GM10847 (cell line): ENCODE results near the gene ACTL8.

Source experiments
- POLR2A ChIP-seq: IDR thresholded peaks from 2 replicates; pipeline ENCODE4 v1.6.1; 2011; ENCODE audit not compliant: insufficient read length; ENCODE audit errors: extremely low read depth

The ACTL8 gene

DNA sequence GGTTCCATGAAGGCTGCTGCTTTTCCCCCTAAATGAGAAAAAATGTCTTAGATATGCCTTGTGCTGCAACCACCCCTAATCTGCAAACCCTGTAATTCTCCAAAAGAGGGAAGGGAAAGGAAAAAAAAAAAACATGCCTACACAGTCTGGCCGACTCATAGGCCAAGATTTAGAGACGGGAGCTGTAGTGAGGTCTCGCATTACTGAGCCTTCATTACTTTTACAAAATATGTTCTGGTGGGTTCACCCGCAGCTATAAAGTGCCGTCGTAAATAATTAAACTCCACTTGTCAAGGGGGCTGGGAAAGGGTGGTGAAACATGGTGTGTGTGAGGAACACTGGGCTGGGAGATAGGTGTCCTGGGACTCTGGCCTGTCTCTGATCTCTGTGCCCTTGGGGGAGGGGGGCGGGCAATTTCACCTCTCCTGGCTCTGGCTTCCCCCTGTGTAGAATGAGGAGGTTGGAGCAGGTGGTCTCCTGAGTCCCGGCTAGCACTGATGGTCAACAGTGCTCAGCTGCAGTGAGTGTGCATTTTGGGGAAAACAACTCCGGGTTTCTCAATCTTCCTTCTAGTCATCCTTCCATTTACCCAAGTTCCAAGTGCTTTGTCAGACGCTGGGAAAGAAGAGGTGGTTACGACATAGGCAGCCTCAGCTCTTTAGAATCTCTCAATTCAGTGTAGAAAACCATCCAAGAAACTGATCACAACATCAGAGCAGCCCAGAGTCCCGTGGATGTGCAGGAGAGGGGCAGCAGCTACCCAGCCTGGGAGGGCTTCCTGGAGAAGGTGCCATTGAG is 82.3 kb downstream of the ACTL8 start:
- TF ChIP-seq POLR2A = no peak

- TF ChIP-seq POLR2A = no peak
These were observed 84.6 kb downstream of the ACTL8 start for GRCh38 chr1:17839641-17840196.

DNA sequence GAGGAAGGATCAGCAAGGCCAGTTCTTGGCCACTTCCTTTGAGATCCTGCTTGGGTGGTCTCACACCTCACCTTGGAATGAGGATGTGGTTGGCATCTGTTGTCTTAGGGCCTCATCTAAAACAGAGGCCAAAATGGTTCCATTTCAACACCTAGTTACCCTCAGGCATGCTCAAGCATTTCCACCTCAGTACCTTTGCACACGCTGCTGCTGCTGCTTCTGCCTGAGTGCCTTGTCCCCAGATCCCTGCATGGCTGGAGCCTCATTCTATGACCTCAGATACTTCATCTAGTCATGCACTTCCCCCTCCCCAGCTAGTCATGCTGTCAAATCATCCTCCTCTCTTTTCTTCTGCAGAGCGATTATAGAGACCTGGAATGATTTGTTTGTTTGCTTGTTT is 86.8 kb downstream of the ACTL8 start:
- TF ChIP-seq POLR2A = no peak

DNA sequence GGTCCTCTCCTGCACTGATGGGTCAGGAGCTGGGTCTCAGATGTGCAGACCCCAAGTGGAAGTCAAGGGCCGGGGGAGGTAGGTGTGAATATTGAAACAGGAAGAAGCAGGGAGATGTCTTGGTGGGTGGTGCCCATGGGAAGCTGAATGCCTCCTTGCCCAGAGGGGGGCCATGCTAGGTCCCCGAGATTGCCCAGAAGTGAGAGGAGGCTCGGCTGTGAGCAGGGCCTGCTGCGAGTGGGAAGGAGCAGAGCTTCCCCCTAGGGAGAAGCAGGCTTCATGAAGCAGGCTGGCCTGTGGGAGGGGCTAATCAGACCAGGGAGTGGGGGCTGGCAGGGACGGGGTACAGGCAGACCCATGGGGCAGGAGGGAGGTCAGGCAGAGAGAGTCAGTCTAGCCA is 87.6 kb downstream of the ACTL8 start:
- no peak for TF ChIP-seq POLR2A

- TF ChIP-seq POLR2A = no peak
These were observed 89.2 kb downstream of the ACTL8 start for GRCh38 chr1:17844185-17844826.

- no peak for TF ChIP-seq POLR2A
These were observed 90.5 kb downstream of the ACTL8 start for GRCh38 chr1:17845583-17845982.

- TF ChIP-seq POLR2A = no peak
These were observed 91.2 kb downstream of the ACTL8 start for GRCh38 chr1:17846341-17846740.

GRCh38 chr1:17847111-17847510 is 92.0 kb downstream of the ACTL8 start:
- no peak for TF ChIP-seq POLR2A

GRCh38 chr1:17849216-17849615 is 94.1 kb downstream of the ACTL8 start:
- no peak for TF ChIP-seq POLR2A

DNA sequence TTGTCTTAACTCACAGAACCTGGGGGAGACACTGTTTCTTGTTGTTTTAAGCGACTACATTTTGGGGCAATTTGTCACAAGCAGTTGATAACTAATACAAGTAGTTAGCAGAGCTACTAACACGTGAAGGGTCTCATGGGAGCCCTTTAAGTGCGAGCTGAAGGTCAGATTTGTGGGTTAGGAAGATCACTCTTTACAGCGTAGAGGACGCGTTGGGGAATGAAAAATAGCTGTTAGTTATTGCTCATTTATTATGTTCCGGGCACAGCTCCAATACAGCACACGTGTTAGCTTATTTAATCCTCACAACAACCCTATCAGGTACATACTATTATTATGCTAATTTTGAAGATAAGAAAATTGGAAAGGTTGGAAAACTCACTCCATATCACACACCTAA is 95.9 kb downstream of the ACTL8 start:
- TF ChIP-seq POLR2A = no peak

DNA sequence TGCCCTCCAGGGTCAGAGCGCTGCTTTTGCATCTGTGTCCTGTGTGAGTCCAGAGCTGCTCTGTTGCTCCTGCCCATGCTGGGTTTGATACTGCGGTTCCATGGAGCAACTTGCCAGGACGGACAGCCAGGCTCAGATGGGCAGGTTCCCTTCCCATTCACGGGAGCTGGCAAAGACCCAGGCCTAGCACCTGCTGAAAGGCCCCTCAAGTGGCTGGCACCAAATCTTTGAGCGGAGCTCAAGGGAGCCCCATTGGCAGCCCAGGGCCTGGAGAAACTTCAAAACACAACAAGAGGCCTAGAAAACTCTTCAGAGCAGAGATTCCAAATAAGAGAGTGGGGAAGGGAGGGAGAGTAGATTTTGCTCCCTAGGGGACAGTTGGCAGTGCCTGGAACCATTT is 97.2 kb downstream of the ACTL8 start:
- no peak for TF ChIP-seq POLR2A

DNA sequence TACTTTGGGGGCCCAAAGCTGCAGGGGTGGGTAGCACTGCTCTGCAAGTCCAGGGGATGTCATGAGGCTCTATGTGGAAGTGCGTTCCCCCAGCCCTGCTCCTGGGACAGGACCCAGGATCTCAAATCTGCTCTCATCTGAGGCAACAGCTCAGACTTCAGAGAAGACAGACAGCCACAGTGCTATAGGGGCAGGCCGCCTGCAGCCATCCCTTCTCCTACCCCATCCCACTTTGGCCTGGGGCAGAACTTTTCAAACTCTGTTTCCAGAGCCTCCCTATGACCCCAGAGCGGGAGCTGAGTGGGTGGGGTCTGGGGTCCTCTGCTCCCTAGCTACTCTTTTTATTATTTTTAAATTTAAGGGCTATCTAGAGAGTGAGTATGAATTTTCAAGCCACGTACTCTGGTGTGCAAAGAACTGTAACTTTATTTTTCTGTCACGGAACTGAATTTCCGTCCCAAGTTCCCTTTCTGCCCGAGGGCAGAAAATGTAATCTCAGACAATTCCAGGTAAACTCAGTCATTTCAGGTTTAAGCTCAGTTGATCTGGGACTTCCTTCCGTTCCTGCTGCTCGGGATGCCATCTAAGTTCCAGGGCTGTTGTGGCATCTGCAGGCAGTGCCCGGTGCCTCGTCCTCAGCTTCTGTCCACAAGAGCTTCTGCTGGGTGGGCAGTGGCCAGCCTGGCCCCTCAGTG is 98.3 kb downstream of the ACTL8 start:
- TF ChIP-seq POLR2A = no peak

- TF ChIP-seq POLR2A = no peak
These were observed 101.5 kb downstream of the ACTL8 start for GRCh38 chr1:17856496-17857108.

DNA sequence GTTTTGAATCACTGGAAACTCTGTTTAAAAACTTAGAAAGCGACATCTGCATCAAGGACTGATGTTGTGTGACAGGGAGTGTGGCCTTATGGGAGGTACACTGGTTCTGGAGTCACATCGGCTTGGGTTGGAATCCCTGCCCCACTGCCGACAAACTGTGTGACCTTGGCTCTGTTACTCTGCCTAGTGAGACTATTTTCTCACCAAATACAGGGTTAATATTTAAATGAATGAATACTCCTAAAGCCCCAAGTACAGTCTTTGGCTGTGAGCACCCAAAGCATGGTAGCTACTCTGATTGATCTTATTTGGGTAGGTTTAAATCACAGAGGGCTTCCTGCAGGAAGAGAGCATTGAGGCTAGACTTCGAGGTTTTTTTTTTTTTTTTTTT is 102.0 kb downstream of the ACTL8 start:
- no peak for TF ChIP-seq POLR2A

DNA sequence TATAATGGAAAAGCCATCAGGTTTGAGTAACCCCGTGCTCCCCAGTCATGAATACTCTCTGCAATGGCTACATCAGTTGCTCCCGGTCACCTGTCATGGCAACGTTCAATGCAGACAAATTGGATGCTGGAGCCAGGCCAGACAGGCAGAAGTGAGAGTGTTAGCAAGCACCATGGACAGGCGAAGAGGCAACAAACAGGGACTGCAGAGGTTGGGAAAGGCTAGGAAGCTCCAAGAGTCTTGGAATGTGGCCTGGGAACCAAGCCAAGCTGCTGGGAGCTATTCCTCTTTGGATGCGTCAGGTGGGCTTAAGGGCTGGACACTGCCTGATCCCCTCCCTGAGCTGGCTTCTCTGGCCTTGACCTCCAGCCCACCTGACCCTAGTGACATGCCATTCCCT is 102.9 kb downstream of the ACTL8 start:
- no peak for TF ChIP-seq POLR2A
